HG03520 (cell line): ENCODE results near the gene YTHDC1.
"Not testable (repeated sequence)": the region's sequence is repeated elsewhere in the genome, so short reads cannot be mapped to it uniquely, and the experiment has no call there.

Experiments
- ATAC-seq: cut with Tn5 transposase; IDR thresholded peaks from one replicate; pipeline ENCODE4 v1.9.1; 2021; ENCODE audit warnings: mild to moderate bottlenecking, moderate library complexity; ENCODE audit not compliant: unreplicated experiment

Gene YTHDC1

DNA sequence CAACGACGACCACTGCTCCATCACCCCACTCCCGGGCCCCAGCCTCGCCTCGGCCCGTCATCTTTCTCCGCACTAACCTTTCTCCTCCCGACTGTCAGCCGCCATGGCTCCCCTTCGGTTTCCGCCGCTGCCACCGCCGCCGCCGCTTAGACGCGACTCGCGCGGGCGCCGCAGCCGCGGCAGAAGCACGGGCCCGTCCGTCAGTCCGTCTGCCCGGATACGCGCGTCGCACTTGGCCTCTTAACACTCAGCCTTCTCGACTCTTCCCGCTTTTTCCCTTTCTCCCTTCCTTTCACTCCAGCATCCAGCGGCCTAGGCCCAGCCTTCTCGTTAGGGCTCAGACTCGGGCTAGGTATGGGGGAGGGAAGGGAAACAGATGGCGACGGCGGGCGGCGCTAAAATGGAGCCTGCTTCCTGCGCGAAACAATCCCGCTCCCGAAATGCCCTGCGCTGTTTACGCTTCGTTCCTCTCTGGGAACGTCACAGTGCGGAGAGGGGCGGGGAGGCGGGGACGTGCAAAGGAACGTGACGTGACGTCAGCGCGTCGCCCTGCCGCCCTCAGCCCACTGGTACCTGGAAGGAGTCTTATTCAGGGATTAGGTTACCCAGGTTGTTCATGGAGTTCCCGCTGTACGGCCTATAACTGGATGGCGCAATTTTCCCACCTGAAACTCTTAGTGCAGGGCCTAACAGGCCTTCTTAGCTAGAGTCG, at the start of gene YTHDC1:
TSS of gene YTHDC1 (minus strand) at position 442 of the 712 bp plus-strand sequence. CDS start at position 105, 337 bp downstream.
- ATAC-seq, result peak; percentile 94

DNA sequence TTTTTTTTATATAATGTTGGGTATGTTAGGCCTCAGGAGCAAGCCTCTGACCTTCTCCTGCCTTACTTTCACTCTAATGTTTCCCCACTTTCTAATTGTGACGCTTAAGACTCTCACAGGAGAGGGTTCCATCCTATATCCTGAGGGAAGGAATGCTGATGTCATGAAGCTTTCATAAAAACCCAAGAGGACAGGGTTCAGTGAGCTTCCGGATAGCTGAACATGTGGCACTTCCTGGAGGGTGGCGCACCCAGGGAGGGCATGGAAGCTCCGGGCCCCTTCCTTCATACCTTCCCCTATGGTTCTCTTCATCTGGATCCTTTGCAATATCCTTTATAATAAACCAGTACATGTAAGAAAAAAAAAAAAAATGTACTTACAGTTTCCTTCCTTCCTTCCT, 49.4 kb upstream of the YTHDC1 start:
- ATAC-seq, result no peak

- ATAC-seq, result no peak
These were observed 46.9 kb upstream of the YTHDC1 start for GRCh38 chr4:68396756-68397155.

DNA sequence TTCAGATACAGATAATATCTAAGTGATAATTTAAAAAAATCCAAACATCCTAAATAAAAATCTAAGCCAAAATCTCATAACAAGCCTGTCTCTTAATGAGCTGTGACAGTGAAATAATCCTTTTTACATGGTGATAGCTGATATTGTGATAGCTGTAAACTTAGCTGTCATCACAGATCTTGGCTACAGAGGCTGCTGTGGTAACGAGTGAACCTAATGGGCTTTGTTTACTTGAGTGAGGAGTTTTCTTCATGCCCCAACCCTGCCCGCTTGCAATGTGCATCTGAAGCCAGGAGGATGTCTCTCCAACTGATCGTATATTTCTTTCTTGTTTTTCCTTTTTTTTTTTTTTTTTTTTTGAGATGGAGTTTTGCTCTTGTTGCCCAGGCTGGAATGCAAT, 41.5 kb upstream of the YTHDC1 start:
- no peak for ATAC-seq

GRCh38 chr4:68390205-68390935, 40.5 kb upstream of the YTHDC1 start:
- no peak for ATAC-seq

DNA sequence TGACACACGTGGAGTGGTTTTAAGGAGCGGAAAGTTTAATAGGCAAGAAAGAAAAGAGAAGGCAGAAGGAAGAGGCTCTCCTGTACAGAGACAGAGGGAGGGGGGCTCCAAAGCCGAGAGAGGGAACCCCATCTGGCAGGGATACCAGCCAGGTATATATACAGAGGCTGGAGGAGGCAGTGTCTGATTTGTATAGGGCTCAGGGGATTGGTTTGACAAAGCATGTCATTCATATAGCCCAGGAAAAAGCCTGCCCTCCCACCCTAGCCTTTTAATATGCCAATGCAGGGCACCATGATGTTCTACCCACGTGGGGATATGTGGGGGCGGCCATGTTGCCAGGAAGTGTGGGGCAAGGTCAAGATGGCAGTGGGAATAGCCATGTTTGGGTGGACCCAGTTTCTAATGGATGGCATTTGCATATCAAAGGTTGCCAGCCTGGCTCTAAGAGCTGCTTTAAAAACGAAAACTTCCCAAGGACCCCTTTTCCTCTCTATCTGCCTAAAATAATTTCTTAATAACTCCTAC, 39.6 kb upstream of the YTHDC1 start:
- not testable (repeated sequence) for ATAC-seq

GRCh38 chr4:68388347-68388865, 38.5 kb upstream of the YTHDC1 start:
- no peak for ATAC-seq

- no peak for ATAC-seq
These were observed 35.4 kb upstream of the YTHDC1 start for GRCh38 chr4:68385267-68385666.

- no peak for ATAC-seq
These were observed 33.2 kb upstream of the YTHDC1 start for GRCh38 chr4:68383115-68383514.

DNA sequence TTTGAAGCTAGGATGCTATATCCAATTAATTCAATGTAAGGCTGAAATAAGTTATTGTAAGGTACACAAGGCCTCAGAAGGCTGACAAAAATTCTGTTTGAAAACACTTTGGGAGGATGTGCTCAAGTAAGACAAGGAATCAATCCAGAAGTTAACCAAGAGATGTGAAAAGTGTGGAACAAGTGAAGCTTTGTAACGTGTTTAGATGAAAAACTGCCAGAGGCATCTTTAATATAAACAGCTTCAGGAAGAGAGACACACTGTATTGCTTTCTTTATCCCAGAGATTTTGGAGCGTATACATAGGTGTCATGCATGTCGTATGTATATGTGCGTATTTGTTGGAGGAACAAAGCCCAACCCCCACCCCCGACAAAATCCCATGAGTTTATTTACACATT, 28.3 kb upstream of the YTHDC1 start:
- ATAC-seq, result no peak

DNA sequence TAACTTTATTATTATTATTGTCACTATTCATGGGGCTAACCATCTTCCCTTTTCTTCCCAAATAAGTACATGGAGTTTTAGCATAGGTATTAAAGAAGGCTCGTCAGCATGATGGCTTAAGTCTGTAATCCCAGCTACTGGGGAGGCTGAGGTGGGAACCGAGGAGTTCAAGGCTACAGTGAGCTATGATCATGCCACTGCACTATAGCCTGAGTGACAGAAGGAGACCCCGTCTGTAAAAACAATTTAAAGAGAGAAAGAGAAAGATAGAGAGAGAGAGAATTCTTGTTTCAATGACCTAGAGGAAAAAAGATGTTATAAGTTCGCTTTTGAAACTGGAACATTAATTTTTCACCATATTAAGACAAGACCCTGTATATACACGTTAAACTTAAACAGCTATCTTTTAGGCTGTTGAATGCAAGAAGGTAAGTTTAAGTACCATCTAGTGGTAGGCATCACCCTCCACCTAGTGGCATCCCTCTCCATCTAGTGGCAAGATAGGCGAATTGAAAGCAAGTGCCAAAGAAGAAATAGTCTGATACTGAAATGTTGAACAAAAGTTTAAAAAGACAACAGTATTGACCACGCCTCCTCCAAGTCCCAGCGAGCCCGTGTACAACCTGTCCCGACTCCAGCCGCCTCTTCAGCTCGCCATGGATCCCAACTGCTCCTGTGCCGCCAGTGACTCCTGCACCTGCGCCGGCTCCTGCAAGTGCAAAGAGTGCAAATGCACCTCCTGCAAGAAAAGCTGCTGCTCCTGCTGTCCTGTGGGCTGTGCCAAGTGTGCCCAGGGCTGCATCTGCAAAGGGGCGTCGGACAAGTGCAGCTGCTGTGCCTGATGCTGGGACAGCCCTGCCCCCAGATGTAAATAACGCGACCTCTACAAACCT, 26.0 kb upstream of the YTHDC1 start:
- ATAC-seq, result peak; percentile 73

GRCh38 chr4:68373513-68373912, 23.6 kb upstream of the YTHDC1 start:
- peak; percentile 89 for ATAC-seq

DNA sequence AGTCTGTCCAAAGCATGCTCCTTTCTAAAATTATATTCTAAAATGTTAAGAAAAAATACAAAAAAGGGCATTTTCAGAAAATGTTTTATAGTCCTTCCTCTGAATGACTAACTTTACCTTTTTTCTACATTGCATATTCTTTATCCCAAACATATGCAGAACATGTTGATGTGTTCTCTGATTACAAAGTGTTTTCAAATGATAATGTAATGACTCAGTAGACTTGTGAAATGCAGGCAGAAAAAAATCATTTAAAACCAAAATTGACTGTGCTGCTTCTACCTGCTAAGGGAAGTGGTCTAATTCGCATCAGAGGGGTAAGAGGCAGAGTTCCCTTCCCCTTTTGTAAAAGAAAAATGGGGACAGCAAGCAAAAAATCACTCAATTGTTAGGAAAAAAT, 22.7 kb upstream of the YTHDC1 start:
- ATAC-seq, result no peak

- no peak for ATAC-seq
These were observed 19.4 kb upstream of the YTHDC1 start for GRCh38 chr4:68369142-68369805.

GRCh38 chr4:68368691-68369131, 18.8 kb upstream of the YTHDC1 start:
- no peak for ATAC-seq

GRCh38 chr4:68367835-68368234, 17.9 kb upstream of the YTHDC1 start:
- no peak for ATAC-seq

GRCh38 chr4:68366600-68366999, 16.7 kb upstream of the YTHDC1 start:
- ATAC-seq, result no peak

DNA sequence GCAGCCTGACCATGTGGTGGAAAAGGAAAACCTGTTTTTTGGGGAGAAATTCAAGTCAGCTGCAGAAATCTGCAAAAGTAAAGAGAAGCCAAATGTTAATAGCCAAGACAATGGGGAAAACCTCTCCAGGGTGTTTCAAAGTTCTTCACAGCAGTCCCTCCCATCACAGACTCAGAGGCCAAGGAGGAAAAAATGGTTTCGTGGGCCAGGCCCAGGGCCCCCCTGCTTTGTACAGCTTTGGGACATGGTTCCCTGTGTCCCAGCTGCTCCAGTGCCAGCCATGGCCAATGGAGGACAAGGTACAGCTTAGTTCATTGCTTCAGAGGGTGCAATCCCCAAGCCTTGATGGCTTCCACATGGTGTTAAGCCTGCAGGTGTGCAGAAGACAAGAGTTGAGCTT, 15.2 kb upstream of the YTHDC1 start:
- ATAC-seq, result no peak

DNA sequence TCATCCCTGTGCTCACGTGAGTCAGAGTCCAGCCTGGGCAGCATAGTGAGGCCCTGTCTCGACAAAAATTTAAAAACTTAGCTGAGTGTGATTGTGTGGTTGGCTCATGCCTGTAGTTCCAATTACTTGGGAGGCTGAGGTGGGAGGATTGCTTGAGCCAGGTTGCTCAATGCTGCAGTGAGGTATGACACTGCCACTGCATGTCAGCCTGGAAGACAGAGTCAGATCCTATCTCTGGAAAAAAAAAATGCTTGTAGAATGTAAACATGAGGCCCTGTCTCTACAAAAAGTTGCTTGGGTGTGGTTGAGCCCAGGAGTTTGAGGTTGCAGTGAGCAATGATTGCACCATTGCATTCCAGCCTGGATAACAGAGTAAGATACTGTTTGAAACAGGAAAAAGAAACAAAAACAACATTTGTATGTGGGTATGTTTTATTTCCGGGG, 11.3 kb upstream of the YTHDC1 start:
- no peak for ATAC-seq

GRCh38 chr4:68360231-68360968, 10.5 kb upstream of the YTHDC1 start:
- ATAC-seq, result no peak
